ENCODE measurements around the gene RBKS.

DNA sequence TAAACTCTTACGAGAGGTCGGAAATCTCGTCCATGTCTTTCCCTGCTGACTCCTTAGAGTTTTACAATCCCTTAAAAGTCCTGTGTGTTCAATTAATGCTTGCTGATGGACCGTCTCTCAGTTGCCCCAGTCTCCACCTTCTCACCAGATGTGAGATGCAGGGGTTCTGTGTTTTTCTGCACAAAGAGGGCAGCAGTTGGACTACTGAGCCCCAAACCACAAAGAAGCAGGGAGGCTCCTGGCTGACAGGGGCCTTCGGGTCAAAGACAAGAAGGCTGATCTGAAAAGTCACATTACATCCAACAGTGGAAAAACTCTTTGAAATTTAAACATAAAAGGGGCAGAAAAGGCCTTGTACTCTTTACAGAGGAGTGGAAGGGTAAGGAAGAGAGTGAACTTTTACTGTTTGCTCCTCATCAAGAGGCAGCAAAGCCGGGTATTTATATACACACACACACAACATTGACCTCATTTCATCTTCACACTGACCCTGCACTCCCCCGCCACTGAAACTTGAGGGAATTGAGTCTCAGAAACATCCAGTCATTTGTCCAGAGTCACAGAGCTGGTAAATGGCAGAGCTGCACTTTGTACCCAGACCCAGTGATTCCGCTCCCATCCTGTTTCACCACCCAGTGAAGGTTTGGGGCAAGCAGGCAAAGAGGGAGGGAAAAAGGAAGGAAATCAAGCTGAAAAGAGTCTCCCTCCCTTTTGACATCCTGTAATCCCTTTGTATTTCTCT, 94.9 kb downstream of the RBKS start:
- no peak for TF ChIP-seq CTCF (IDR thresholded peaks at IDR 0.05)
- no peak for TF ChIP-seq POLR2A (IDR thresholded peaks at IDR 0.05)
